Mucosa of gallbladder (tissue), 1 donor: ENCODE measurements around the gene TBC1D10A. TPM values are rescaled to one million over a fixed set of nuclear protein-coding genes. Genes with fewer than 3 reads are reported as not detected.

Source experiments
- DNase-seq: peaks from one replicate; pipeline ENCODE4 v3.0.0-alpha.2; 2020; ENCODE audit warnings: low spot score
- total RNA-seq: library from RNA; stranded (reverse); gene quantifications from one replicate; pipeline ENCODE4 v1.2.1, GENCODE V29; 2021
- donor health status: DM: no; HTN: no; CAD: no.

Gene TBC1D10A
- total RNA-seq, 1 donor from 2014 or later, result 48.4 TPM

DNA sequence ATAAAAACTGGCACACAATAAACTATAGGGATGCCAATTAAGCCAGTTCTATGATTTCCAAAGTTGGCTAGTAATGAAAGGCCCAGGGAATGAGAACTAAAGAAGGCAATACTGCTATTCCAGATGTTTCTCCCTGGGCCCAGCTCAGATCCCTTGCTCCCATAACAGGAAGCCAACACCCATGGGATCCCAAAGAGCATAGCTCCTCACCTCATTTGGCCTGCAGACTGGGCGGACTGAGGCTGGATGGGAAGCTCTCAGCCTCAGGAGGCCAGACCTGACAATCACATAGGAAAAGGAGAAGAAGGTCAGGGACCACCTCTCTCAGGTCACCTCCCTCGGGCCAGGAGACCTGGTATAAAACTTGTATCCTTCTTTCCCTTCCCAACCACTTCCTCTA, 5.3 kb downstream of the TBC1D10A start:
- no peak for DNase-seq

DNA sequence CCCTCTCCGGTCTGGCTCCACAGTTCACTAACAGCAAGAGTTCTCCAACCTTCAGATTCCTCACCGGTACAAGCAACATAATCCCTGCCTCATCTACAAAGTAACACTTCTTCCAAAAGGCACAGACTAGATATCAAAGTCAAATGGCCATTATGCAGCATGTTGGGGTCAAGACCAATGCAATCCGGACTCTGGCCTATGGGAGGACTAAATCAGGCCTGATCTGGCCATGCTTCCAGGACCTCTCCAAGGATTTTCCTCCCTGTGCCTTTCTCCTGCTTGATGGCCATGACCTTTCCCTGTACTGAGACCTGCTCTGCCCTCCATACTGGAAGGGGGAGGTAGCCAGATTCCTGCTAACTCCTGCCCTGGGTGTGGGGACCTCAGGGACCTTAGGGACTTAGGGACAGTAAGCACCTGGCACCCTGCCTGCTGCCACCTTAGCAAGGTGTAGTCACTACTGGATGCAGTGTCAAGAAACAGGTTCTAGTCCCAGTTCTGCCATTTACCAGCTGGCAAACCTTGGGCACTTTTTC, 6.7 kb downstream of the TBC1D10A start:
- no peak for DNase-seq

DNA sequence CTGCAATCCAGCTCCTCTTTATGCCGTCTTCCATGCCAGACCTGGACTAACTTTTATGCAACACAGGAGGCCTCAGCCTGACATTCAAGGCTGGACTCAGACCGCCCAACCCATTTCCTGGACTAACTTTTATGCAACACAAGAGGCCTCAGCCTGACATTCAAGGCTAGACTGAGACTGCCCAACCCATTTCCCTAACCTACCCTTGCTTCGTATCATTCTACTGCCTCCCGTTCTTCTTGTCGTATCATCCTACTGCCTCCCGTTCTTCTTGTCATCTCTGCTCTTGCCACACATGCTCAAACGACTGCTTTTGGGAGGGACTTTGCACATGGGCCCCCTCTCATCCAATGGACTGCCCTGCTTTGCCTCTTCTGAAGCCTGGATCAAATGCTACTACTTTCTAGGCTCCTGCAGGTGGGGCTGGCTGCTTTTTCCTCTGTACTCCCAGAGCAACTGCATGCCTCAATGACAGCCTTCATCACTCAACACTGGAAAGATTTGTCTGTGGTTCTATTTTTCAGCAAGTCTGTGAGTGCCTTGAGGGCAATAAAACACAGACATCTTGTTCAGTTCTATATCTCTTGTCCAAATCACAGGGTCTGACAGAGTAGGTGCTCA, 7.8 kb downstream of the TBC1D10A start:
- no peak for DNase-seq

DNA sequence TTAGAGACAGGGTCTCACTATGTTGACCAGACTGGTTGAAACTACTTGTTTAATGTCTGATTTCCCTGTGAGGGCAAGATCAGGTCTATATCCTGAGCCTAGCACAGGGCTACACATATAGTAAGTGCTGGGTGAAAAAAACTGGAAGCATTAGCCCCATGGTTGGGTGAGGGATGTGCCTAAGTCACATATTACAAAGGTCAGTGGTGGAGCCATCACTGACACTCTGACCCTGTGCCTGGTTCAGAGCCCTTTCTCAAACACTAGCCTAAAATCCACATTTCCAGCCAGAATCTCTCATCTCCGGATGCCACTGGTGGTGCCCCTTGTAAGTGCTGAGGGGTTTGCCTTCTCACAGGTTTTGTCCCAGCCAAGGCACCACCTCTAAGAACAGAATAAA, 9.0 kb downstream of the TBC1D10A start:
- DNase-seq, result no peak

DNA sequence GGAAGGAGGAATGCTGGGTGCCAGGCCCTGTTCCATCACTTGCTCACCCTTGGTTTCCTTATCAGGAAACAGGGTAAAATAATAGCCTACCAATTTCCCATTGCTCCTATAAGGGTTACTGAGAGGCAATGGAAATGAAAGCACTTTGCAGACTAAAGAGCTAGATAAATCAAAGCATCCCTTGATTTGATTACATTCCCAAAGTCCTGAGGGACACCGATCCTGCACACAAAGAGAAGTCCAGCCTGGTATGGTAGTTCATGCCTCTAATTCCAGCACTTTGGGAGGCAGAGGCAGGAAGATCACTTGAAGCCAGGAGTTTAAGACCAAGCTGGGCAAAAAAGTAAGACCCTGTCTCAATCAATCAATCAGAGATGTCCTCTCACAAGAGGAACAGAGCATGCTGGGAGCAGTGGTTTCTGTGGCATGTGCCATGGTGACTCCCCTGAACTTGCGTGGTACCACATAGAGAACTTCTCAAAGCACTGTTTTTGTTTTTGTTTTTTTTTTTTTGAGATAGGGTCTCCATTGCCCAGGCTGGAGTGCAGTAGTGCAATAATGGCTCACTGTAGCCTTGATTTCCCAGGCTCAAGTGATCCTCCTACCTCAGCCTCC, 10.7 kb downstream of the TBC1D10A start:
- DNase-seq, result no peak

DNA sequence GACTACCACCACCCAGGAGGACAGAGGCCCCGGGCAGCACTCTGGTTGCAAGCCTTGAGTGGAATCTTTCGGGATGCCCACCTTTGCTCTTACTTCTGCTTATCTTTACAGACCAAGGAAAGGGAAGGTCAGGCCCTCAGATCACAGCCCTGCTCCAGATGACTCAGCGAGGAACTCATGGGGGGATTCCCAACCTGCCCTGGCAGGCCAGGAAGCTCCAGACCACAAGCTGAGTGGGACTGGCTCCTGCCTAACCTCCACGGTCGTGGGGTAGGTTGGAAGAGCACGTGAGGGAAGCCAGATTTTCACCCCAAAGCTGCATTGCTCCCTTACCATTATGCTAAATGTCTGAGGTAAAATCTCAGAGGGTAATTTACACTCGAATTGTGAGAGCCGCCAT, 11.8 kb downstream of the TBC1D10A start:
- DNase-seq, result no peak

DNA sequence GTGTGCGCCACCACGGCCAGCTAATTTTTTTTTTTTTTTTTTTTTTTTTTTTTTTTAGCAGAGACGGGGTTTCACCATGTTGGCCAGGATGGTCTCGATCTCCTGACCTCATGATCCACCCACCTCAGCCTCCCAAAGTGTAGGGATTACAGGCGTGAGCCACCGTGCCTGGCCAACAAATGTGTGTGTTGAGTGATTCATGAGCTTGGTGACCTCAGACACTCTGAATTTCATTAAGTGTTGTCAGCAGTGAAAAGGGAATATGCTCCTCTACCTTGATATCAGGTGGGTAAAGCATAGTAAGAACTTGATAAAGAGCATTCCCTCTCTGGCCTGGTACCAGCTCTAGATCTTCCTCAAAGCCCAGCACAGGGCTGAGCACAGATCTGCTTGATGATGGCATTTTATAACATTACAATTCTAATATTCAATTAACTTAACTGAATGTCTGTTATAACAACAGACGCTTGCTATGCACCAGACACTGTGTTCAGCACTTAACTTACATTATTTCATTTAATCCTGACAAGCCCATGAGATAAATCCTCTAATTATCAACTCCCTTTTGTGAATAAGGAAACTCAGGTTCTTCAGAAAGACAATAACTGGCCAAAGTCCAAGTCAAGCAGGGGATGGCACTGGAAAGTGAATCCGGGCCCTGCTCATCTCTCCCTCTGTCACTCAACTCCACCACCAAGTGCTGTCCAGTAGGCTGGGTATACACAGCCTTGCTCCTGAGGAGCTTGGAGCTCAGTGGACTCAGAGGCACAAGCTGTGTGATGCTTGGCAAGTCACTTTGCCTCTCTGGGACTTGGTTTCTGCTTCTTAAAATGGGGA, 13.0 kb downstream of the TBC1D10A start:
- DNase-seq, result no peak

DNA sequence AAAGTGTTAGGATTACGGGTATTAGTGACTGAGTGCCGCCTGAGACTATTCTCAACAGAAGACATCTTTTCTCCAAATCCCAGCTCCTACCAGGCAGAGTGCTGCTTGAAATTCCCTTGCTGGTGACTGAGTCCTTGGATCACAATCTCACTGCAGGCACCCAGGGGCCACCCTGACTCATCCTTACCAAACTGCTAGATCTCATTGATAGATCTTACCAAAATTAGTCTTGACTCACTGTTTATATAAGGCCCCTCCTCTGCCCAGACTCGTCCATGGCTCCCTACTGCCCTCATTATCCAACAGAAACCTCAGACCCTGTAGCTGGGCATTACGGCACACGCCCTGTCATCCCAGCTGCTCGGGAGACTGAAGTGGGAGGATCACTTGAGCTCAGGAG, 14.7 kb downstream of the TBC1D10A start:
- no peak for DNase-seq

DNA sequence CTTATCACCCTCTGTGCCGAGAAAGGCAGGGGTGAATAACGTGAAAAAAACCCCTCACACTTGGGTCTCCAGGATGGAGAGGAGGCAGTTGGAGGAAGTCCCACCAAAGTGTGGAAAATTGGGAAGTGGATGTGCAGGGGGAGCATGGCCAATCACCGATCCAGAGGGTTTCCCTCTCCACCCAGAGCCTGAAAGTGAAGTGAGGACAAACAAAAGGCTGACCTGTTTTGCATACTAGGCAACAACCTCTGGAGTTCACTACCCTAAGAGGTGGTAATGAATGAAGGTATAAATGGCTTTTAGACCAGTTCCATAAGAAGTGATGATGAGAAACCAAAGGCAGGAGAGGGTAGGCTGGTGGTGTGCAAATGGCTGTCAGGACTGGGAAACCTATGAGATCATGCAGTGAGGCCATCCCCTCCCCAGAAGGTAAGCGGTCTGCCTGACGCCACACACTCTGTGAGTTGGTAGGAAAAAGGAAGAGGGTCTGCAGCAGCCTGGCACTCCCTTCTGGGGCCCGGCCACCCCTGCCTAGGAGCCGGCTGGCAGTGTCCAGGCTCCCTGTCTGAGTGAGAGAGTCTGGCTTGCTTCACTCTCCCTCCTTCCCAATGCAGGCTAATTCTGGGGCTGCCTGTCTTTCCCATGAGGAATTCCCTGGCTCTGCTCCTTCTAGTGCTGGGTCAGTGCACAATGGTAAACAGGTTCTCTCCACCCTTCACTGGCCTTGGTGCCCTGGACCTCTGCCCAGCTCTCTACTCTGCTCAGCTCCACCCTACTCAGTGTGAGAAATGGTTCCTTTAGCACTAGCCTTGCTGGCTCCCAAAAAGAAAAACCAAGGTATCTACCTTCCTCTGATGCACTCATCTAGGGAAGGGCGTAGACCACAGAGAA, 15.6 kb downstream of the TBC1D10A start:
- peak; percentile 87 for DNase-seq

DNA sequence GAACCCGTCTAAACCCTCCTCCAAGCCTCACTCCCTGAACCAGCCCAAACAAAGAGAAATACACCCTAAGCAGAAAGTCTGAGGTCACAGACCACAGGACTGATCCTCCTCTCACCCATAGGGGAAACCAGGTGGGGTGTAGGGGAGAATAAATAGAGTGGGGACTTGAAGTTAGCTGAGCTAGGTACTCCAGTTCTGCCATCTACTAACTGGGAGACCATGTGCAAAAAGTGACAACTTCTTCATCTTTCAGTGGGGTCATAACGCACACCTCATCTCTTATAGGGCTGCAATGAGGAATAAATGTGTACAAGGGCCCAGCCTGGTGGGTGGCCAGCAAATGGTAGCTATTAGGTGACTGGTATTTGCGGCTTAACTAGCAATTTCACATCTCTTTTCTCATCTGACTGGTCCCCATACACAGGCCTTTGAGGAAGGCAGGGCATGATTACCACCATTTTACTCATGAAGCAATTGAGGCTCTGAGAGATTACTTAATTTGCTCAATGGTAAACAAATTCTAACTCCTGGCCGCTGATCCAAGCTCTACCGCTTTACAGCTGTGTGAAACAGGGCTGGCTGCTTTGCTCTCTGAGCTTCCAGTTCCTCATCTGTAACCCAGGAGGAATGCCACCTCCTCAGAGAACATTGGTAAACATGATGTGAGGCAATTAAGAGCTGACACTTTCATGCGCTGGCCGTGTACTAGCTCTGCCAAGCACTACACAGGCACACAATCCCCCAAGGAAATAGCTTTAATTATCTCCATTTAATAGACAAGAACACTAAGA, 16.6 kb downstream of the TBC1D10A start:
- peak; percentile 70 for DNase-seq

DNA sequence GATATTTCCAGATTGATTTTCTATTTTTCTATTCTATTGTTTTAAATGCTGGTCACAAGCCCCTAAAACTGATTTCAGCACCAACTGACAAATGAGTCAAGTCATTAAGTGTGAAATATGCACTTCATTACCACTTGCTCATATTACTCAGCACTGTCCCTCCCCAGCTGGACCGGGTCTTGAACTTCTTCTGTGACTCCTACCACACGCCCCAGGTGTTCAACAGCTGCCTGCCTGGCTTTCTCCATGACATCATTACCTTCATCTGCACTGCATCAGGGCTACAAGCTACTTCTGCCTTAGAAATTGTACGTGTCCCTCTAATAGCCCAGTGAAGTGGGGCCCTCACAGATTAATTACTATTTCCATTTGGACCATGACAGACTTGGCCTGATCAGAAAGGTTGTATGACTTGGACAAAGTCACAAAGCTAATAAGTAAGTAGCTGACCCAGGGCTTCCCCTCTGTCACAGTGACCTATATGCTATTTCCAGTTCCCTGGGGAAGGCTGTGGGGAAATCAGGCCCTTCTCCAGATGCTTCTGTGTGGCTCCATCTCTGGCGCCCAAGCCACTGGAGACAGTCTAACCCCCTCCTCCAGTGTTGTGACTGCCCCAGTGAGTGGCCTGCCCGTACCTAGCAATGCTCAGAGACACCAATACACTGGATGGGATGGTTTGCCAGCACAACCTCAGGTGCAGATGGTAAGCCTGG, 18.1 kb downstream of the TBC1D10A start:
- DNase-seq, result no peak

DNA sequence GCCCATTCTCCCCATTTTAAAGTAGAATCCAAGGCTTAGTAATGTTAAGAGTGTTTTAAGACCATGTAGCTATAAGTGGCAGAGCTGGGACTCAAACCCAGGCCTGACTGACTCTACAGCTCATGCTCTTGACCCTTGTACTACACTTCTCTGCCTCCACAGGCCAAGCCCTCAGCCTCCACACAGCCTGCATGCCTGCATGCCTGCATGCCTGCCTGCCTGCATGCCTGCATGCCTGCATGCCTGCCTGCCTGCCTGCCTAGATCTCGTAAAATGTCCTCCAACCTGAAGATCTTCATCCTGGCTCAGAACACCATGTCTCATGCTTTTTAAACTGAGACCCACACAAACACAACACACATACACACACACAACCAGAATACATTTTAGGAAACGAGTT, 18.6 kb downstream of the TBC1D10A start:
- DNase-seq, result no peak

DNA sequence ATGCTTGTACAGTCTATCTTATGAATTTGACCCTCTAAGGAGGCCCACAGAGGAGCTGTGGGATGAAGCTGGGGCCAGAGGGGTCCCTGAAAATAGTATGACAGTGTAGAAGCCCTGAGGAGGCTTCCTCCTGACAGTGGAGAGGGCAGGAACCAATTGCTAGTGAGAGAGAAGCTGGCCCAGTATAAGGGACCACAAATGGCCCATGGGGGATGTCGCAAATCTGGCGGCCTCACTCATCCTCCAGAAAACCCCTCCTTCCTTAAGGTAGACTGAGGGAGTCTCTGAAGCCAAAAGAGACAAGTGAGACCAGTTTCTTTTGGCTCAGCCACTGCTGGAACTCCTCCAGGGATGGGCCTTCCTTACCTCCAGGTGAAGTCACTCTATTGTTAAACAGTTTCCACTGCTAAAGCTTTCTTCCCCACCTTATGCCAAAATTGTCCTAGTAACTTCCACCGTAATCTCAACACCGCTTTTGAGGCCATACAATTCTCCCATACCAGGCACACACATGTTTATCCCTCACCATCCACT, 19.6 kb downstream of the TBC1D10A start:
- no peak for DNase-seq

DNA sequence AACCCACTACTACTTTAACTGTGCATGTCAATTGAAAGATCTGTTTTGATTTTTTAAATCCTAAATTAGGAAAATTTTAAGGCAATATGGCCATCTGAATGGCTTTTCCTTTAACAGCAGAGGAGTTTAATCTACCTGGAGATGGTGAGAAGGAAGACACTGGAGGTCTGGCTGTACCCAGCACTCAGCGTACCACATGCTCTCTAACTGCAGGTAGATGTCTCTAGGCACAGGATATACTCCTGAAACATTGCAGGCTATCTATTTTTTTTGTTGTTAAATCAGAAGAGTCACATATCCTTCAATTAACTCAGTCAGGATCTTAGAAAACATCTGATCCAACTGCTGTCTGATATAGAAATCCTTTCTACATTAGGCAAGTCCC, 20.1 kb downstream of the TBC1D10A start:
- DNase-seq, result no peak

DNA sequence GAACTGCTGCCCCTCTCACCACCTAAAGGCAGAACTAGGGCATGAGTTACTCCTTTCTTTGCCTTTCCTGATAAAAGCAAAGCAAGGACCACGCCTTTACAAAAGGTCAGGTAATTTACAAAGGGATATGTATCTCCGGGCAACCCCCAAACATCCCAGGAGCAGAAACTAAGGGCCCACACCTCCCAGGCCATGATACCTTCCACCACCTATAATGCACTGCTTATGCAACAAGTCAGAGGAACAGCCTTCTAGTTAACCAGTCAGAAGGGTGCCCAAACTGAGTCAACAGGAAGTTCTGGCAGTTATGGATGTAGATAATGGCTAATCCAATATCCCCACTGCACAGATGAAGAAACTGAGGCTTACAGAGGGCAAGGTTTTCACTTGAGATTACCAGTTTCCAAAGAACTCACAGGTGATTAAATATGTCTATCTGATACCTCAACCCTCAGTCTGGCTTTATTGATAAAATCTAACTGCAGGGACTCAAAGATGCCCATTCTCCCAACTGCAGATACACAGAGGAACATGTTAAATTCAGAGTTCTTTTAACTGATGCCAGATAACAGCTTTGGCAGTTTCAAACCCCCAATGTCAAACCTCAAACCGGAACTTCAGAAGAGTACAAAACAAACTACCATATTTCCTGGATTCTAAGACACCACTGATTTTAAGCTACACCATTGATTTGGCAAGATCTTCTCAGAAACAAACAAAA, 20.7 kb downstream of the TBC1D10A start:
- no peak for DNase-seq

DNA sequence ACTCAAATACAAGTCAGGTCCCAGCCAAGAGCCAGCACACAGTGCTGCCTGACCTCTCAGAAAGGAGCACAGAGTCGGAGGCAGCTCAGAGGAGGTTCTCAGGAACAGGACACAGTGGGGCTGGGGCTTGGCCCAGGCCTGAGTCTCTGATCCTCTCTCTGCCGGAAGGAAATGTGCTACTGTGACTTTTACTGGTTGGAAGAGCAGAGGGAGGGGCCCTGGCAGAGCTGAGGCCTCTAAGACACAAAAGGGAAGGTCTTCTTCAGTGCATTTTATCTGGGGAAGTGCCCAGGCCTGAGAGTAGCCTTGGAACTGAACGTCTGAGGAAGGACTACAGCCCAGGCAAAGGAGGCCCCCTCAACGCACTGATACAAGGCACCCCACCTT, 21.2 kb downstream of the TBC1D10A start:
- DNase-seq, result no peak

DNA sequence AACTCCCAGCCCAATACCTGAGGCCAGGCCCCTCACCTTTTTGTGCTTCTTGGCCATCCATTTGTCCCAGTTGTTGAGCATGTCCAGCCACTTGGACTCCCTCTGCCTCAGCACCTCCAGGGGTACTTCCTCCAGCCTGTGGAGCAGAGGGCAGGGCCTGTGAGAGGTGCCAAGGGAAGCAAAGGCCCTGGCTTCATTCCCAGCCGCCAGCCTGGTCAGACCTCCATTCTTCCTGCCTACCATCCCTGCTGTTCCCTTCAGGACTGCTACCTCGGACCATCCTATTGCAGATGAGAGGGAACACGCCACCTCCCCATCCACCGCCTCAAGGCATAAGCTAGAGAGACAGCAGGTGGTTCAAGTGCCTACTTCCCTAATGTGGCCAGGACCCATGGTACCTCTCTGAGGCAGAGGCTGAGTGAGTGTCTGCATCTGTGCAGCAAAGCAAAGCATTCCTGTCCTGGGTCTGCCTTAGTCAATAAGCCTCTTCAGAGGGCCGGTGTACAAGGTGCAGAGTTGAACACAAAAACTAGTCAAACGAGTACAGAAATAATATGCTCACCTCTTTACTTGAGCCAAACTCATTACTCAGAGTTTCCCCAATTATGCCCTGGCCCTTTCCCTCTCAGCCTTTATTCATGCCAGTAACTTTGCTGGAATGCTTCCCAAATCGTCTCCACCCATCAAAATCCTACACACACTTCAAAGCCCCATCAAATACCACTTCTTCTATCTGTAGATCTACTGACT, 22.1 kb downstream of the TBC1D10A start:
- no peak for DNase-seq

DNA sequence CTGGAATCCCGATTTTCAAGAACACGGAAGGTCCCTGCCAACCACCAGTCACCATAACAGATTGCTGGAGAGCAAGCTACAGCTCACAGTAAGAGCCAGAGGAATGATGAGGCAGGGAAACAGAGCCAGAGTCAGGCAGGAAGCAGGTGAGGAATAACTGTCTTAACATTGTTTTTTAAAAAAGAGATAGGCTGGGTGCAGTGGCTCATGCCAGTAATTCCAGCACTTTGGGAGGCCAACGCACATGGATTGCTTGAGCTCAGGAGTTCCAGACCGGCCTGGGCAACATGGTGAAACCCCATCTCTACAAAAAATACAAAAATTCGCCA, 24.0 kb downstream of the TBC1D10A start:
- no peak for DNase-seq
